K562 (cell line): ENCODE data around the gene ITGAL. TPM values are rescaled to one million over a fixed set of nuclear protein-coding genes. Genes with fewer than 3 reads are reported as not detected.

Source experiments
- ATAC-seq: fragments of 200-7000 bp; cut with Tn5 transposase; 3 replicates; pipeline ENCODE4 v1.9.1; 2020; ENCODE audit warnings: moderate library complexity
- BruUV-seq: library from RNA; stranded (reverse); fragments of 400-500 nt; replicated peaks from 2 replicates; lab custom pipeline; 2021; lab: Mats Ljungman, UMichigan
- CTCF ChIA-PET: fragments of 300-600 bp; formaldehyde crosslinking; extraction: SDS; loops from one replicate; lab custom pipeline; 2021; ENCODE audit warnings: low intra/inter-chr PET ratio; lab: Yijun Ruan, JAX
- POLR2A ChIA-PET: fragments of 300-600, 350-650 bp; sonication (Branson Sonifier 250); formaldehyde crosslinking; extraction: SDS; loops from one replicate; lab custom pipeline; 2021; ENCODE audit warnings: antibody characterized with exemption, inconsistent platforms; lab: Yijun Ruan, JAX
- DNase-seq, 4 experiments: peaks; one replicate each; pipeline versions ENCODE4 v3.0.0 to v3.0.0-alpha.2; 2011 to 2018; ENCODE audit warnings: low spot score in 3 of 4, mixed read lengths in 3 of 4; ENCODE audit errors: extremely low read depth in 1 of 4
- FAIRE-seq: peaks from 2 replicates; lab custom pipeline; 2011; peaks lifted over from hg19 to GRCh38; lab: Jason Lieb, UNC
- H2AFZ ChIP-seq: 2 replicates; pipeline ENCODE4 v1.6.0; 2011; ENCODE audit warnings: low read depth, low read length, control low read depth, inconsistent platforms
- H3K27ac ChIP-seq: fragments of 200-600 bp; 3 replicates; pipeline ENCODE4 v1.8.0; 2011; ENCODE audit warnings: low read depth, mild to moderate bottlenecking, control low read depth, inconsistent platforms, low read length, moderate library complexity, mixed read lengths; ENCODE audit errors: extremely low read depth
- H3K27me3 ChIP-seq, 2 experiments: fragments of 300-600 bp in 1 of 2; 2 replicates in 1 of 2; 3 replicates in 1 of 2; pipeline versions ENCODE4 v1.6.0 to v1.8.0; 2011; ENCODE audit warnings: inconsistent platforms in 2 of 2, low read length in 2 of 2, mild to moderate bottlenecking in 1 of 2, mixed read lengths in 1 of 2, moderate library complexity in 1 of 2; ENCODE audit not compliant: control insufficient read depth in 2 of 2, insufficient read depth in 2 of 2
- H3K36me3 ChIP-seq: fragments of 300-600 bp; 3 replicates; pipeline ENCODE4 v1.8.0; 2011; ENCODE audit warnings: mild to moderate bottlenecking, low read length, inconsistent platforms; ENCODE audit not compliant: control insufficient read depth, insufficient read depth
- H3K4me1 ChIP-seq, 2 experiments: fragments of 200-600 bp in 1 of 2; replicated peaks in 1 of 2; 2 replicates in 1 of 2; 3 replicates in 1 of 2; pipeline versions ENCODE4 v1.5.1 to v1.8.0; 2011; ENCODE audit warnings: inconsistent platforms in 2 of 2, low read length in 2 of 2, mild to moderate bottlenecking in 1 of 2, mixed read lengths in 1 of 2, moderate library complexity in 1 of 2; ENCODE audit not compliant: control insufficient read depth in 2 of 2, insufficient read depth in 2 of 2
- H3K4me2 ChIP-seq: 2 replicates; pipeline ENCODE4 v1.6.1; 2011; ENCODE audit warnings: low read length, control low read depth, inconsistent platforms, mixed read lengths; ENCODE audit not compliant: insufficient read depth
- H3K4me3 ChIP-seq: fragments of 200-600 bp; sonication (generic), shearing (Covaris generic); 2 replicates; pipeline ENCODE4 v1.5.1; 2016; ENCODE audit warnings: control low read depth, inconsistent platforms
- H3K79me2 ChIP-seq: fragments of 200-600 bp; 3 replicates; pipeline ENCODE4 v1.8.0; 2011; ENCODE audit warnings: low read length, inconsistent platforms; ENCODE audit not compliant: control insufficient read depth, insufficient read depth
- H3K9ac ChIP-seq, 2 experiments: 2 replicates each; pipeline versions ENCODE4 v1.6.0 to v1.6.1; 2011; ENCODE audit warnings: low read depth in 2 of 2, low read length in 2 of 2, control low read depth in 1 of 2, inconsistent platforms in 1 of 2, mild to moderate bottlenecking in 1 of 2, mixed read lengths in 1 of 2; ENCODE audit not compliant: insufficient read depth in 1 of 2
- H3K9me1 ChIP-seq: one replicate; pipeline ENCODE4 v1.6.0; 2011; ENCODE audit warnings: inconsistent platforms, mild to moderate bottlenecking, low read length, moderate library complexity; ENCODE audit not compliant: control insufficient read depth, insufficient read depth
- H3K9me3 ChIP-seq: replicated peaks from 2 replicates; pipeline ENCODE4 v1.5.1; 2011; ENCODE audit warnings: low read depth, low read length, inconsistent platforms; ENCODE audit not compliant: control insufficient read depth, insufficient read depth
- H4K20me1 ChIP-seq: replicated peaks from 2 replicates; pipeline ENCODE4 v1.6.1; 2011; ENCODE audit warnings: low read length, inconsistent platforms, mixed read lengths; ENCODE audit not compliant: control insufficient read depth, insufficient read depth
- GABPA ChIP-seq: fragments of 200-800 bp; sonication (Bioruptor generic); conservative IDR thresholded peaks from 2 replicates; pipeline ENCODE4 v1.6.1; 2016; ENCODE audit warnings: low read depth, missing genetic modification characterization, missing compliant biosample characterization
- MECOM ChIP-seq: fragments of 250-450 bp; sonication (Bioruptor Pico); IDR thresholded peaks from 2 replicates; pipeline ENCODE4 v1.8.0; 2022; ENCODE audit warnings: inconsistent platforms
- NR4A1 ChIP-seq, 2 experiments: fragments of 250-450 bp in 1 of 2; fragments of 450-650 bp in 1 of 2; sonication (Bioruptor Pico) in 1 of 2; IDR thresholded peaks; 2 replicates each; pipeline versions ENCODE4 v1.4.0 to v1.6.1; 2016 to 2020; ENCODE audit warnings: mild to moderate bottlenecking in 2 of 2, missing compliant biosample characterization in 1 of 2, missing genetic modification characterization in 1 of 2, moderate library complexity in 1 of 2
- ZBTB17 ChIP-seq: fragments of 450-650 bp; formaldehyde crosslinking; IDR thresholded peaks from 2 replicates; pipeline ENCODE4 v1.4.0; 2020; ENCODE audit warnings: mild to moderate bottlenecking
- ZBTB40 ChIP-seq, 2 experiments: fragments of 450-650 bp in 1 of 2; sonication (generic) in 1 of 2; formaldehyde crosslinking in 1 of 2; IDR thresholded peaks; 2 replicates each; pipeline versions ENCODE4 v1.7.1 to v1.9.0; 2016 to 2022; ENCODE audit warnings: inconsistent platforms in 1 of 2, mild to moderate bottlenecking in 1 of 2, missing genetic modification reagents in 1 of 2
- ZNF263 ChIP-seq: sonication (generic); formaldehyde crosslinking; IDR thresholded peaks from 2 replicates; pipeline ENCODE4 v1.8.0; 2022; ENCODE audit warnings: mild to moderate bottlenecking, missing genetic modification reagents, borderline replicate concordance
- WGBS: fragments of 100-300 bp; shearing (Covaris generic); methylation state at CpG from one replicate; pipeline ENCODE4 v1.1.6; 2016; ENCODE audit warnings: low coverage, mixed read lengths; ENCODE audit not compliant: insufficient coverage; ENCODE audit errors: missing lambda C conversion rate; 5-methylcytosine and 5-hydroxymethylcytosine counted together
- in situ Hi-C: fragments of 300-500 bp; cut with MboI; formaldehyde crosslinking; loops from 4 replicates; pipeline ENCODE4 v1.15.0; 2018; ENCODE audit warnings: inconsistent platforms, mixed read lengths
- intact Hi-C: fragments of 100-400 bp; cut with micrococcal nuclease; formaldehyde crosslinking; loops from 2 replicates; pipeline ENCODE4 v1.14.2; 2022
- polyA plus RNA-seq, 8 experiments: library from polyadenylated mRNA; depleted of rRNA in 4 of 8; stranded (reverse) in 5 of 8; unstranded in 3 of 8; fragments of >200 nt; fragmentation: Nextera tagmentation in 2 of 8; fragmentation: Illumina TruSeq in 1 of 8; extraction: Ambion mirVana in 2 of 8; extraction: Trizol in 1 of 8; gene quantifications; 2 replicates each; pipeline versions ENCODE4 v1.2.1 to v1.2.3, GENCODE V29; 2011 to 2014; ENCODE audit warnings: inconsistent platforms in 1 of 8, missing spikeins in 1 of 8
- total RNA-seq, 7 experiments: library from RNA; depleted of rRNA in 6 of 7; stranded (reverse); fragments of >200 nt in 6 of 7; fragmentation: Illumina TruSeq in 2 of 7; extraction: Trizol in 2 of 7; gene quantifications; 2 replicates each; pipeline versions ENCODE4 v1.2.1 to v1.2.3, GENCODE V29; 2011 to 2021; ENCODE audit warnings: low replicate concordance in 1 of 7
- TF ChIP-seq, protein P1 (sequence below): IDR thresholded peaks from 2 replicates; pipeline ENCODE4 v1.6.1; 2011; ENCODE audit warnings: borderline replicate concordance, low read depth, mild to moderate bottlenecking, moderate library complexity, low read length; ENCODE audit not compliant: insufficient read depth, poor library complexity, severe bottlenecking

Gene ITGAL
- total and polyA plus RNA-seq, 9 of the 15 experiments (the other 6 are each of a cell fraction or from before 2014, with no cell fraction given) = 0.01 to 0.53 TPM; not detected in 7

DNA sequence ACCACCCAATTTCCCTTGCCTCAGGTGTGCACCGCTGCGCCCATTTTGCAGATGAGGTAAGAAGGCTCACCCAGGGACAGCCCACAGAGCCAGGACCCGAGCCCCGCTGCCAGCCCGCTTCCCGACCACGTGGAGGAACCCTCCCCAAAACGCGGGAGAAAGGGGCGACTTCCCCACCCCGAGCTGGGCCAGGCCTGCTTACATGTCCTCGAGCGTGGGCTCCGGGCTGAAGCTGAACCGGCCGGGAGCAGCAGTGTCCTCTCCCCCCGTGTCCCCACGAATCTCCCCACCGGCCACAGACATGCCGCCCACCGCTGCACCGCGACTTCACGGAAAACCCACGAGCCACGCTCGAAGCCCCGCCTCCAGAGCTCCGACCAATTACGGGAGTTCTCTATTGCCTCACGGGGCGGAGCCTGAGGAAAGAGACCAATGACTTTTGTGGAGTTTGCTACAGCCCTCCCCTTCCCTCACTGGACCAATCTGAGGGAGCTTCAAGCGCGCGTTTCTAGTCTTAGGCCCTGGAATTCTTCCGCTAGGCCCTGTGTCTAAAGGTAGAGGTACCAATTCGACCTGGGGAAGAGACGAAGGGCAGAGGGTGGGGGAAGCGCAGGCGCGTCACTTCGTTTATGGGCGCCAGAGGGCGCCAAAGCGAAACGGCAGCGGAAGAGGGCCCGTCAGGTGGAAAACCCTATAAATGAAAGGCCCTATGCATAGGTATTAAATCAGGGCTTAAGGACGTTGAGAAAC lies 42.7 kb upstream of the ITGAL start, which contains the start of gene DCTPP1:
DCTPP1 (minus strand) TSS at position 353 of the 750 bp plus-strand sequence; CDS start at position 303, 50 bp downstream.
- H4K20me1 ChIP-seq = no peaks in the 10 kb centered on the region
- TF ChIP-seq, protein P1, sequence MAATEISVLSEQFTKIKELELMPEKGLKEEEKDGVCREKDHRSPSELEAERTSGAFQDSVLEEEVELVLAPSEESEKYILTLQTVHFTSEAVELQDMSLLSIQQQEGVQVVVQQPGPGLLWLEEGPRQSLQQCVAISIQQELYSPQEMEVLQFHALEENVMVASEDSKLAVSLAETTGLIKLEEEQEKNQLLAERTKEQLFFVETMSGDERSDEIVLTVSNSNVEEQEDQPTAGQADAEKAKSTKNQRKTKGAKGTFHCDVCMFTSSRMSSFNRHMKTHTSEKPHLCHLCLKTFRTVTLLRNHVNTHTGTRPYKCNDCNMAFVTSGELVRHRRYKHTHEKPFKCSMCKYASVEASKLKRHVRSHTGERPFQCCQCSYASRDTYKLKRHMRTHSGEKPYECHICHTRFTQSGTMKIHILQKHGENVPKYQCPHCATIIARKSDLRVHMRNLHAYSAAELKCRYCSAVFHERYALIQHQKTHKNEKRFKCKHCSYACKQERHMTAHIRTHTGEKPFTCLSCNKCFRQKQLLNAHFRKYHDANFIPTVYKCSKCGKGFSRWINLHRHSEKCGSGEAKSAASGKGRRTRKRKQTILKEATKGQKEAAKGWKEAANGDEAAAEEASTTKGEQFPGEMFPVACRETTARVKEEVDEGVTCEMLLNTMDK = peak; percentile 58
- TF ChIP-seq GABPA (tag) (peak; percentile 59), ZBTB40 (IDR thresholded peaks at IDR 0.05) (no peak), ZBTB40 (CRISPR knock-in tag; IDR thresholded peaks at IDR 0.05) (no peak), ZBTB17 (CRISPR knock-in tag) (0 out of 2 replicates have a peak, but pooled peaks have one; percentile 31), ZNF263 (peak; percentile 73; the same call in 1 of the 2 replicates), NR4A1 (CRISPR knock-in tag; IDR thresholded peaks at IDR 0.05) (0 out of 2 replicates have a peak, but pooled peaks have one; percentile 45), NR4A1 (tag; IDR thresholded peaks at IDR 0.05) (no peak), MECOM (CRISPR knock-in tag) (no peak)

More for the DNA sequence above, 42.7 kb upstream of the ITGAL start, which contains the start of gene DCTPP1:
- H3K9me3 ChIP-seq = no peaks in the 10 kb centered on the region
- H3K4me3 ChIP-seq = peak within 1 kb of the TSS; percentile 75
- no TSS peak for BruUV-seq
- DNase-seq = peak; percentile 94 to 99 (median 95)
- intact Hi-C loops (loop anchor here (1.0 kb wide), 3 partner anchors 15 to 228 kb away; partner anchors contain the start of genes FBRS and SEPHS2), in situ Hi-C loops (loop anchor here (10.0 kb wide), 1 partner anchor 195 kb away; no protein-coding TSS in a partner anchor)
- H3K79me2 ChIP-seq = peaks cover 41% of the 10 kb centered on the region
- H3K4me2 ChIP-seq = peak within 1 kb of the TSS; percentile 94
- H3K4me1 ChIP-seq = peaks cover 15 to 36% of the 10 kb centered on the region in 2 experiments
- H3K27ac ChIP-seq = peak within 1 kb of the TSS; percentile 84
- H3K9ac ChIP-seq = peak within 1 kb of the TSS; percentile 81 to 95
- peaks cover 36% of the 10 kb centered on the region for H3K36me3 ChIP-seq
- 1% methylated on average over 45 of the region's 49 CpGs for WGBS
- peak; percentile 99 for ATAC-seq
- no peaks in the 10 kb centered on the region for H3K27me3 ChIP-seq
- CTCF ChIA-PET = interaction anchor here (0.7 to 3.3 kb wide), 4 partner anchors 167 to 472 kb away, joined by 3 to 23 read pairs (median 7); partner anchors contain the start of gene FBRS
- no peaks in the 10 kb centered on the region for H3K9me1 ChIP-seq
- POLR2A ChIA-PET = interaction anchor here (0.6 to 1.9 kb wide), 16 partner anchors 9 to 229 kb away, joined by 3 to 16 read pairs (median 4); partner anchors contain the start of genes FBRS, PRR14, SEPHS2 and ZNF48
- peak; percentile 100 for FAIRE-seq
- peak within 1 kb of the TSS; percentile 95 for H2AFZ ChIP-seq
